Stromal cell of bone marrow (primary cell): Measurements from ENCODE around the gene TRNP1.
"Not testable (repeated sequence)": the region's sequence is repeated elsewhere in the genome, so short reads cannot be mapped to it uniquely, and the experiment has no call there.

ENCODE experiments used
- DNase-seq: peaks from one replicate; pipeline ENCODE4 v3.0.0-alpha.2; 2012; ENCODE audit warnings: low read depth

Gene TRNP1

GRCh38 chr1:26993237-26994019 lies at the start of gene TRNP1:
TRNP1 (plus strand) TSS chr1:26993692; CDS start chr1:26993787, 95 bp downstream.
- no peak for DNase-seq

- no peak for DNase-seq
Observed at GRCh38 chr1:26945138-26945537, 48.4 kb upstream of the TRNP1 start.

GRCh38 chr1:26945728-26946127 lies 47.8 kb upstream of the TRNP1 start:
- DNase-seq: no peak

GRCh38 chr1:26946270-26946669 lies 47.2 kb upstream of the TRNP1 start:
- no peak for DNase-seq

- not testable (repeated sequence) for DNase-seq
Observed at GRCh38 chr1:26948725-26949057, 44.8 kb upstream of the TRNP1 start.

- no peak for DNase-seq
Observed at GRCh38 chr1:26949266-26949925, 44.1 kb upstream of the TRNP1 start.

GRCh38 chr1:26949926-26950319 lies 43.6 kb upstream of the TRNP1 start:
- DNase-seq: no peak

- DNase-seq: no peak
Observed at GRCh38 chr1:26950602-26951001, 42.9 kb upstream of the TRNP1 start.

GRCh38 chr1:26951216-26951615 lies 42.3 kb upstream of the TRNP1 start:
- no peak for DNase-seq

- no peak for DNase-seq
Observed at GRCh38 chr1:26951821-26952497, 41.5 kb upstream of the TRNP1 start.

GRCh38 chr1:26953374-26953773 lies 40.1 kb upstream of the TRNP1 start:
- DNase-seq: no peak

- DNase-seq: no peak
Observed at GRCh38 chr1:26956321-26956720, 37.2 kb upstream of the TRNP1 start.

GRCh38 chr1:26957306-26957705 lies 36.2 kb upstream of the TRNP1 start:
- no peak for DNase-seq

GRCh38 chr1:26959270-26959669 lies 34.2 kb upstream of the TRNP1 start:
- no peak for DNase-seq

- no peak for DNase-seq
Observed at GRCh38 chr1:26959722-26960624, 33.5 kb upstream of the TRNP1 start, which contains the start of gene KDF1. KDF1 (minus strand) TSS chr1:26960468; CDS start chr1:26952380, 8,088 bp downstream.

GRCh38 chr1:26960625-26960966 lies 32.9 kb upstream of the TRNP1 start:
- no peak for DNase-seq

GRCh38 chr1:26961826-26962225 lies 31.7 kb upstream of the TRNP1 start:
- no peak for DNase-seq

- DNase-seq: no peak
Observed at GRCh38 chr1:26965213-26965612, 28.3 kb upstream of the TRNP1 start.

GRCh38 chr1:26965628-26966027 lies 27.9 kb upstream of the TRNP1 start:
- DNase-seq: no peak

GRCh38 chr1:26970810-26971209 lies 22.7 kb upstream of the TRNP1 start:
- DNase-seq: no peak

- DNase-seq: no peak
Observed at GRCh38 chr1:26971590-26971989, 21.9 kb upstream of the TRNP1 start.

- DNase-seq: no peak
Observed at GRCh38 chr1:26972390-26972789, 21.1 kb upstream of the TRNP1 start.
